ENCODE measurements around the gene TAF12.
"Not testable (repeated sequence)": the region's sequence is repeated elsewhere in the genome, so short reads cannot be mapped to it uniquely, and the experiment has no call there.

TAF12 gene

DNA sequence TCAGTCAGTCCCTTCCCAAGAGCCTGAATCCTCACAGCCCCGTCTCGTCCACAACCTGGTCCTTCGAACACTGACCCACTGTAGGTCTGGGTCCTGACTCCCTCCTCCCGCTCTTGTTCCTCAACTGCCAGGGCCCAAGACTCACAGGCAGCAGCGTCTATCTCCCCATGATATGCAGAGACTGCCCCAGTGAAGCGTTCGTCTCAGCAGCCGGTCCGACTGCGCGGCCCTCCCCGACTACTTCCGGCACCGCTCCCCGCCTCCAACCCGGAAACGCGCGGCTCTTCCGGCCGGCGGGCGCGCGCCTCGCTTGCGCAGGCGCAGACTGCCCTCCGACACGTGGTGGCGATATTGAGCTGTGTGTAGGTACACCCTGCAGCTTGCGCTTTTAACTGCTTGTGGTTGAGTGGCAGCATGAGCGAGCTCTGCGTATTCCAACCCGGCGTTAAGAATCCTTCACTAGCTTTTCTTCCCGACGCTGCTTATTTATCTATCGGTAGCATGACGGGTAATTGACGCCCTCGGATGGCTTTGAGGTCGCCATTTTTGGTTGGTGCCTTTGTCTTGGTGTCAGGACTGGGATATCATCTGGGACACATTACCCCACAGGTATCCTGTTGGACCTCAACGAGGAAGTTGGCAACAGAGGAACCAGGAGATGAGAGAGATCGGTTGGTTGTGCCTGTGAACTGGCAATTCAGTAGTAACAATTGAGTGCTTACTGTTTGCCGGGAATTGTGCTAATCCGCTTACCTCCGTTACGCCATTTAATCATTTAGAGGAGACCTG, at the start of gene TAF12:
TAF12 (minus strand) TSS at position 221 of the 789 bp plus-strand sequence. CDS start 20,986 bp downstream, outside the sequence.
- peak; percentile 93 for DNase-seq (ENCODE audit: low spot score)
- FAIRE-seq = peak; percentile 74

DNA sequence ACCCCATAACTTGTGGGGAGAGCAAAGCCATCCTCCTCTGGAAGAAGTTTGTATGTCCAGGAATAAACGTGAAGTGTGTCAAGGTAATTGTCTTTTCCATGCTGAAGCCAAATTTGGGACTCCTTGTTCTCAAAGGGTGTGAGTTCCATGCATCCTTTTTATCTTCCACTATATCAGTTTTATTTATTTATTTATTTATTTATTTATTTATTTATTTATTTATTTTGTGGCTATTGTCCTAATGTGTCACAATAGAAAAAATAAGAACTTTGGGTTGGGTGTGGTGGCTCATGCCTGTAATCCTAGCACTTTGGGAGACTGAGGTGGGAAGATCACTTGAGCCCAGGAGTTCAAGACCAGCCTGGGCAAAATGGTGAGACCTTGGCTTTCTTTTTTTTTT, 48.8 kb upstream of the TAF12 start:
- not testable (repeated sequence) for FAIRE-seq; DNase-seq (ENCODE audit: low spot score)

GRCh38 chr1:28684937-28685336, 42.1 kb upstream of the TAF12 start:
- no peak for FAIRE-seq
- no peak for DNase-seq (ENCODE audit: low spot score)

- no peak for FAIRE-seq
- DNase-seq (ENCODE audit: low spot score) = no peak
Observed at GRCh38 chr1:28682840-28683239, 40.0 kb upstream of the TAF12 start.

DNA sequence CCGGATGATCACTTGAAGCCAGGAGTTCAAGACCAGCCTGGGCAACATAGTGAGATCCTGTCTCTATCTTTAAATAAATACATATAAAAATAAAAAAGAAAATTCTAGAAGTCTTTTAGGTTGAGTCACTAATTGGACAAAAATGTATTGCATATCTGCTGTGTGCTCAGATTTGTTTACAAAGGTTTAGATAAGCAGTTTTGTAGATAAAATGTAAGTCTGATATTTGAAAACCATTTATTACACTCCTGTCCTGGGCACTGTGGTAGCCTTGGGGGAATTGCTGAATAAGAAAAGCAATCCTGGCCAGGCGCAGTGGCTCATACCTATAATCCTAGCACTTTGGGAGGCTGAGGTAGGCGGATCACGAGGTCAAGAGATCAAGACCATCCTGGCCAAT, 37.3 kb upstream of the TAF12 start:
- FAIRE-seq = no peak

DNA sequence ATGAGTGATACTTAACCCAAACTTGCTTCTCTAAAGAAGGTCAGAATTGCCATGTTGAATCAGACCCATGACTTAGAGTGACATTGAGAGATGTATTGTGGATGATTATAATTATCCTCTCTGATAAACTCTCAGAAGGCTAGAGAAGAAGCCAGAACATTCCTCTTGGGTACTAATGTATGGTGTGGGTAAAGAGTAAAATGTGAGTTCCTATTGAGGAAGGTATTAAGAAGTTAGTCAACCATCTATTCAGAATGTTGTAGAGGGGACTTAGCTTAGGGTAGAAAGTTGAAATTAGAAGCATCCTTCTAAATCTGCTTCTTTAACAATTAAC, 33.0 kb upstream of the TAF12 start:
- DNase-seq (ENCODE audit: low spot score) = no peak
- no peak for FAIRE-seq

More for the DNA sequence above, 37.3 kb upstream of the TAF12 start:
- DNase-seq (ENCODE audit: low spot score) = no peak

DNA sequence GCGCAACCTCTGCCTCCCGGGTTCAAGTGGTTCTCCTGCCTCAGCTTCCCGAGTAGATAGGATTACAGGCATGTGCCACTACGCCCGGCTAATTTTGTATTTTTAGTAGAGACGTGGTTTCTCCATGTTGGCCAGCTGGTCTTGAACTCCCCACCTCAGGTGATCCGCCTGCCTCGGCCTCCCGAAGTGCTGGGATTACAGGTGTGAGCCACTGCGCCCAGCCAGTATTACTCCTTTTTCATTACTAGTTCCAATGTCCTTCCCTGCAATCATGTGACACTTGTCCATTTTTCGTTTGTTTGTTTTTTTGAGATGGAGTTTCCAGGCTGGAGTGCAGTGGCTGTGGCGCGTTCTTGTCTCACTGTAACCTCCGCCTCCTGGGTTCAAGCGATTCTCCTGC, 30.1 kb upstream of the TAF12 start:
- FAIRE-seq; DNase-seq (ENCODE audit: low spot score): not testable (repeated sequence)

DNA sequence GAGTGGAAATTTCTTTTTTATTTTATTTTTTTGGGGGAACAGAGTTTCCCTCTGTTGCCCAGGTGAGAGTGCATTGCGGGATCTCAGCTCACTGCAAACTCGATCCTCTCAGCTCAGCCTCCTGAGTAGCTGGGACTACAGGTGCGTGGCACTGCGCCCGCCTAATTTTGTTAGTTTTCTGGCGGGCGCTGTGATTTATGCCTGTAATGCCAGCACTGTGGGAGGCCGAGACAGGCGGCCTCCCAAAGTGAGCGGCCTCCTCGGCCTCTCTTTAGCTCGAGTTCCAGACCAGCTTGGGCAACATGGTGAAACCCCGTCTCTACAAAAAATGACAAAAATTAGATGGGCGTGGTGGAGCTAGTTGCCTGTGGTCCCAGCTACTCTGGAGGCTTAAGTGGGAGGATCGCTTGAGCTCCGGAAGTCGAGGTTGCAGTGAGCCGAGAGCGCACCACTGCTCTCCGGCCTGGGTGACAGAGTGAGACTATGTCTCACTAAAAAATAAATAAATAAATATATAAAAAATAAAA, 28.4 kb upstream of the TAF12 start:
- DNase-seq (ENCODE audit: low spot score) = no peak
- no peak for FAIRE-seq

DNA sequence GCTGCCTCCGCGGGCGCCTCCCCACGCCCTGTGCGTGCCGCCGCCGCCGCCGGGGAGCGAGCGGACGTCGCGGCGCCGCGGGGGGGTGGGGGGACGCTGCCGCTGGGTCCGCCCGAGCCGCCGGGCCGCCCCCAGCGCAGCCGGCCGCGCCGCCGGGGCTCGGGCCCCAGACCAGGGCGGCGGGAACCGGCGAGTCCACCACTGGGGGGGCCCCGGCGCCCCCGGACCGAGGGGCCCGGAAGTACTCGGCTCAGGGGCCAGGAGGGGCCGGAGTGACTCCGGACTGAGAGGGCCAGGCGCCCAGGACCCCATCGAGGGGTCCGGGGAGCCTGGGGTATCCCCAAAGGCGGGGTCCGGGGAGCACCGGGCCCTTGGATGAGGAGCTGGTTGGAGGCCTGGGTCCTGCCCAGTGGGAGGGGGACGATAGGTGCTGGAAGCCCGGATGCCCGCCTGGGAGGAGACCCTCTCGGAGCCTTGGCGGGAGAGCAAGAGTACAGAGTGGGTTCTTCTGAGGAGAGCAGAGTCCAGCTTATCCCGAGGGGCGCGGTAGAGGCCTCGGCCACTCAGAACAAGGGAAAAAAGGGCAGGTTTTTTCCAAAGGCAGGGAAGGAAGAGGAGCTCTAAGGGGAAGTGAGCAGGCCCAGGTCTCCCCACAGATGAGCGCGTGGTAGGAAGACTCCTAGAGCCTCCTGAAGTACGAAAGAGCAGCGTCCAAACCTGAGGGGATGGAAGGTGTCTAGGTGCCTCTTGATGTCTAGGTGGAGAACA, 26.3 kb upstream of the TAF12 start:
- FAIRE-seq = peak; percentile 32
- DNase-seq (ENCODE audit: low spot score) = peak; percentile 92

GRCh38 chr1:28668191-28668955, 25.5 kb upstream of the TAF12 start, which contains the start of gene GMEB1:
GMEB1 (plus strand) TSS chr1:28668784; CDS start chr1:28683613, 14,829 bp downstream.
- DNase-seq (ENCODE audit: low spot score) (peak; percentile 96), FAIRE-seq (no peak)

DNA sequence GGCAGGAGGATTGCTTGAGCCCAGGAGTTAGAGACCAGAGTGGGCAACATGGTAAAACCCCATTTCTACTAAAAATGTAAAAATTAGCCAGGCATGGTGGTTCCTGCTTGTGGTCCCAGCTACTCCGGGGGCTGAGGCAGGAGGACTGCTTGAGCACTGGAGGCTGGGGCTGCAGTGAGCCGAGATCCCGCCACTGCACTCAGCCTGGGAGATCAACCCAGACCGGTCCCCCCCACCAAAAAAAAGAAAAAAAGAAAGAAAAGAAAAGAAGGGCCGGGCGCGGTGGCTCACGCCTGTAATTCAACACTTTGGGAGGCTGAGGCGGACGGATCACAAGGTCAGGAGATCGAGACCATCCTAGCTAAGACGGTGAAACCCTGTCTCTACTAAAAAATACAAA, 23.9 kb upstream of the TAF12 start:
- DNase-seq (ENCODE audit: low spot score) (no peak), FAIRE-seq (no peak)

DNA sequence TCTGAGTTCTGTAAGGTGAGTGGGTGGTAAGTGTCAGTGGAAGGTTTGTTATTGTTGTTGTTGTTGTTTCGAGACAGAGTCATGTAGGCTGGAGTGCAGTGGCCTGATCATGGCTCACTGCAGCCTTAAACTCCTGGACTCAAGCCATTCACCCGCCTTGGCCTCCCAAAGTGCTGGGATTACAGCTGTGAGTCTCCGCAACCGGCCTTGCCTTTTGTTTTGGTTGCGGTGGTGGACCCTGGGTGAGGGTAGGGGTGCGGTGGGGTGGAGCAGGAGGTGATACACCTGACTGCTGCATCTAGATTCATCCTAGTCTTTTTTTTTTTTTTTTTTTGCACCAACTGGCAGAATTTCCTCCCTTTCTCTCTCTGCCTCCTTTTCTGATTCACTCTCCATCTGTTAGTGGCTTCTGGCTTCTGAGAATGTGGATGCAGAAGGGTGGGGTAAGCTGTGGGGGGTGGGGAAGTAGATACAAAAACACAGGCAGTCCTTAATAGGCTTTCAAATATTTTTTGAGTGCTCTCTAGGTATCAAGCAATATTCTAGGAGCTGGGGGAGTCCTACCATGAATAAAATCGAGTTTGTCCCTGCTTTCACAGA, 21.1 kb upstream of the TAF12 start:
- FAIRE-seq (no peak), DNase-seq (ENCODE audit: low spot score) (no peak)

- no peak for FAIRE-seq
- no peak for DNase-seq (ENCODE audit: low spot score)
Observed at GRCh38 chr1:28656335-28656734, 13.5 kb upstream of the TAF12 start.

DNA sequence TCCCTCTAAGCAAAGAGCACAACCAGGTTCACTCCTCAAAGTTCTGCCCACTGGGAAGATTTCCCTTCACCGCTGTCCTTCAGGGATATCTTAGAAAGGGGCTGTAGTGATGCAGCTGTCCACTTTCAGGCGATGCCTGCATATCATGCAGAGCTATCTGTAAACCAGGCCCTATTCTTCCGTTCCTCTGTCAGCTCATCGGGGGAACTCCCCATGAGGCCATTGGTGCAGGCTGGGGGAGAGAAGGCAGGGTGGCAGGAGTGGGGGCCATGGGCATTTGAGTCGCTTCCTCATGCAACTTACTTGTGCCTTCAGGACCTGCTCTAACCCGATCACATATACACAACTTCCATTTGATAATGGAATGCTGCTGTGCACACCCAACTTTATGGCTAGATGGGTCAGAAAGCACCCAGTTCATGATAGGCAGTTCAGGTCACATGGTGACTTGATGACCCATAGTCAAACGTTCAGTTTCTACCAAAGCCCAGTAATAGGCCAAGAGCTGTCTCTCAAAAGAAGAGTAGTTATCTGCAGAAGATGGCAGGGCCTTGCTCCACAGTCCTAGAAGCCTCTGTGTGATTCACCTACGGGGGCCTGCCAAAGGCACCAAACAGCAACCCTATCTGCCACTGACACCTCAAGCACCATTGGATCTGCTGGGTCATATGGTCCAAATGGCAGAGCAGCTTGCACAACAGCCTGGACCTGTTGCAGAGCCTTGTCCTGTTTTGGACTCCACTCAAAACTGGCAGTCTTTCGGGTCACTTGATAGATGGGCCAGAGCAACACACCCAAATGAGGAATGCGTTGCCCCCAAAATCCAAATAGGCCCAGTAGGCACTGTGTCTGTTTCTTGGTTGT, 12.8 kb upstream of the TAF12 start:
- not testable (repeated sequence) for FAIRE-seq

DNA sequence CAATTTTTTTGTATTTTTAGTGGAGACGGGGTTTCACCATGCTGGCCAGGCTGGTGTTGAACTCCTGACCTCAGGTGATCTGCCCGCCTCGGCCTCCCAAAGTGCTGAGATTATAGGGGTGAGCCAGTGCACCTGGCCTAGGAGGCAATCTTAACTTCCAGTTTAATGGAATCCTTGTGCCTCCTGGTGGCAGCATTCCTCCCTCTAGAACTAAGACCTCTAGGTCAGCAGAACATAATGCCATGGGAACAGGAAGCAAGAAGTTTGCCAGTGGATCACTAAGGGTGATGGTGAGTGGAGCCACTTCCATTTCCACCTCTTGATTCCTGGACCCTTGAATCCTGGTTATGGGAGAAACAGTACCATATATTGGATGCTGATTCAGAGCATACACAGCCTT, 11.0 kb upstream of the TAF12 start:
- not testable (repeated sequence) for DNase-seq (ENCODE audit: low spot score); FAIRE-seq

More for the DNA sequence above, 12.8 kb upstream of the TAF12 start:
- not testable (repeated sequence) for DNase-seq (ENCODE audit: low spot score)

DNA sequence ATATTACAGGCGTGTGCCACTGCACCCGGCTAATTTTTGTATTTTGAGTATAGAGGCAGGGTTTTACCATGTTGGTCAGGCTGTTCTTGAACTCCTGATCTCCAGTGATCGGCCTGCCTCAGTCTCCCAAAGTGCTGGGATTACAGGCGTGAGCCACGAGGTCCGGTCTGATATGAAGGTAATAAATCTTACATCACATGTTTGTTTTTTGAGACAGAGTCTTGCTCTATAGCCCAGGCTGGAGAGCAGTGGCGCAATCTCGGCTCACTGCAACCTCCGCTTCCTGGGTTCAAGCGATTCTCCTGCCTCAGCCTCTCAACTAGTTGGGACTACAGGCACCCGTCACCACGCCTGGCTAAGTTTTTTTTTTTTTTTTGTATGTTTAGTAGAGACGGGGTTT, 10.2 kb upstream of the TAF12 start:
- FAIRE-seq; DNase-seq (ENCODE audit: low spot score): not testable (repeated sequence)

DNA sequence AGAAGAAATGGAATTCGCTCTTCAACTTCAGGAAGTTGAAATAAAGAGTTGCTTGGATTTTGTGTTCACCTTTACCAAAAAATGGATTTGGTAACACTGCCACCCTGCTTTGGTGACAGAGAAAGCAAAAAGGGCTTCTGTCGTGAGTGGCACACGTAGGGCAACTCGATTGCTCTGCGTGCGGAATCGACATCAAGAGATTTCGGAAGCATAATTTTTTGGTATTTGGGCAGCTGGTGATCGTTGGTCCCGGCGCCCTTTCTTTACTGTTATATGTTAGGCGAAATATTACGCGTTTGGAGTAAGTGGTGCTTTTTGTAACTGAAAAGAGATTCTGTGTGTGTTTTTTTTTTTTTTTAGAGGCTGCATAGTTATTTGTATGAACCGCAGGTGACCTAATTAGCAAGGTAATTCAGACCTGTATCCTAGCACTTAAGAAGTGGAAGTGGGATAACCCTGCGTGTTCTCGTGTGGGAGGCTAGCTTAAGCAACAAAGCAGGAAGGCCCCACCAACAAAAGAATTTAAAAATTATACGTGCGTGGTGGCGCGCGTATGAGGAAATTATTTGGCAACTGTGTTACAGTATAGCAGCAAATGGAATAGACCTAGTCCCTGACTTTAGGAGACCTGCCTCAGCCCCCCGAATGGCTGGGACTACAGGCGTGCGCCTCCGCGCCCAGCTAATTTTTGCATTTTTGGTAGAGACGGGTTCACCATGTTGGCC, 5.8 kb upstream of the TAF12 start, which contains the start of gene RNU11:
RNU11 (plus strand) TSS at position 127 of the 725 bp plus-strand sequence.
- FAIRE-seq = no peak

GRCh38 chr1:28648008-28648473, 5.2 kb upstream of the TAF12 start:
- no peak for FAIRE-seq

More for the DNA sequence above, 5.8 kb upstream of the TAF12 start, which contains the start of gene RNU11:
- peak; percentile 73 for DNase-seq (ENCODE audit: low spot score)

GRCh38 chr1:28646040-28646439, 3.2 kb upstream of the TAF12 start:
- FAIRE-seq = no peak

More at GRCh38 chr1:28648008-28648473, 5.2 kb upstream of the TAF12 start:
- peak; percentile 88 for DNase-seq (ENCODE audit: low spot score)

More at GRCh38 chr1:28646040-28646439, 3.2 kb upstream of the TAF12 start:
- DNase-seq (ENCODE audit: low spot score) = no peak
